Transverse colon (tissue), 4 donors: ENCODE measurements around the gene TBC1D17. TPM values are rescaled to one million over a fixed set of nuclear protein-coding genes. Genes with fewer than 3 reads are reported as not detected.

ENCODE experiments used
- DNase-seq: peaks from one replicate; pipeline ENCODE4 v3.0.0-alpha.2; 2019
- H3K27ac ChIP-seq, 4 donors: fragments of 200-600 bp; sonication (generic); 2 replicates each; pipeline ENCODE4 v1.5.1; 2016 to 2018; ENCODE audit warnings: inconsistent platforms in 4 of 4
- H3K27me3 ChIP-seq: fragments of 200-600 bp; sonication (generic); 2 replicates; pipeline ENCODE4 v1.5.1; 2017; ENCODE audit warnings: inconsistent platforms
- H3K36me3 ChIP-seq, 4 donors: fragments of 200-600 bp; sonication (generic); 2 replicates each; pipeline ENCODE4 v1.5.1; 2017 to 2019; ENCODE audit warnings: inconsistent platforms in 4 of 4
- H3K4me1 ChIP-seq, 4 donors: fragments of 200-600 bp; sonication (generic); 2 replicates each; pipeline ENCODE4 v1.5.1; 2017 to 2020; ENCODE audit warnings: inconsistent platforms in 4 of 4
- H3K4me3 ChIP-seq, 4 donors: fragments of 200-600 bp; sonication (generic); 1 replicate in 1 of 4; 2 replicates in 3 of 4; pipeline versions ENCODE4 v1.5.1 to v1.6.1; 2017 to 2019; ENCODE audit warnings: inconsistent platforms in 4 of 4
- H3K9me3 ChIP-seq, 2 donors: fragments of 200-600 bp; sonication (generic); 2 replicates each; pipeline ENCODE4 v1.5.1; 2017 to 2019; ENCODE audit warnings: inconsistent platforms in 2 of 2
- EP300 ChIP-seq: sonication (generic); formaldehyde crosslinking; IDR thresholded peaks from one replicate; pipeline ENCODE4 v1.6.1; 2017; ENCODE audit warnings: antibody characterized with exemption, low read depth
- POLR2A ChIP-seq: fragments of 450-650 bp; IDR thresholded peaks from one replicate; pipeline ENCODE4 v1.6.1; 2016; ENCODE audit warnings: antibody characterized with exemption, mild to moderate bottlenecking, moderate library complexity
- POLR2AphosphoS5 ChIP-seq, 3 donors: sonication (generic); formaldehyde crosslinking; IDR thresholded peaks; one replicate each; pipeline ENCODE4 v1.6.1; 2016; ENCODE audit warnings: antibody characterized with exemption in 3 of 3
- WGBS, 2 donors: methylation state at CpG; one replicate each; pipeline ENCODE4 v1.1.5; 2018; ENCODE audit warnings: low coverage in 1 of 2; 5-methylcytosine and 5-hydroxymethylcytosine counted together
- in situ Hi-C, 4 donors: fragments of 200-750 bp; cut with MboI; loops; one replicate each; pipeline versions ENCODE4 v1.15.0 to v1.15.1; 2017; ENCODE audit warnings: low sequenced_read_pairs in 3 of 4, low pct_ligation_motif_present in 1 of 4, low pct_unique_long_range_greater_than_20kb in 1 of 4
- intact Hi-C: fragments of 100-400 bp; cut with DNase I; formaldehyde crosslinking; loops from one replicate; pipeline ENCODE4 v1.15.1; 2023; ENCODE audit warnings: low total_unique reads
- total RNA-seq, 4 donors: library from RNA; depleted of rRNA; stranded (reverse); fragments of >200 nt; gene quantifications; one replicate each; pipeline ENCODE4 v1.1.0, GENCODE V29; 2016
- TF ChIP-seq, protein P1 (sequence below), 5 experiments: fragments of 200-600 bp in 3 of 5; fragments of 450-650 bp in 2 of 5; sonication (generic) in 3 of 5; IDR thresholded peaks; 1 replicate in 2 of 5; 2 replicates in 3 of 5; pipeline ENCODE4 v1.5.1; 2016 to 2017; ENCODE audit warnings: antibody characterized with exemption in 5 of 5, inconsistent platforms in 3 of 5, mild to moderate bottlenecking in 2 of 5, moderate library complexity in 1 of 5

TBC1D17 gene
- total RNA-seq, 4 donors from 2014 or later, result 26.4 to 80.8 (median 47.9) TPM

DNA sequence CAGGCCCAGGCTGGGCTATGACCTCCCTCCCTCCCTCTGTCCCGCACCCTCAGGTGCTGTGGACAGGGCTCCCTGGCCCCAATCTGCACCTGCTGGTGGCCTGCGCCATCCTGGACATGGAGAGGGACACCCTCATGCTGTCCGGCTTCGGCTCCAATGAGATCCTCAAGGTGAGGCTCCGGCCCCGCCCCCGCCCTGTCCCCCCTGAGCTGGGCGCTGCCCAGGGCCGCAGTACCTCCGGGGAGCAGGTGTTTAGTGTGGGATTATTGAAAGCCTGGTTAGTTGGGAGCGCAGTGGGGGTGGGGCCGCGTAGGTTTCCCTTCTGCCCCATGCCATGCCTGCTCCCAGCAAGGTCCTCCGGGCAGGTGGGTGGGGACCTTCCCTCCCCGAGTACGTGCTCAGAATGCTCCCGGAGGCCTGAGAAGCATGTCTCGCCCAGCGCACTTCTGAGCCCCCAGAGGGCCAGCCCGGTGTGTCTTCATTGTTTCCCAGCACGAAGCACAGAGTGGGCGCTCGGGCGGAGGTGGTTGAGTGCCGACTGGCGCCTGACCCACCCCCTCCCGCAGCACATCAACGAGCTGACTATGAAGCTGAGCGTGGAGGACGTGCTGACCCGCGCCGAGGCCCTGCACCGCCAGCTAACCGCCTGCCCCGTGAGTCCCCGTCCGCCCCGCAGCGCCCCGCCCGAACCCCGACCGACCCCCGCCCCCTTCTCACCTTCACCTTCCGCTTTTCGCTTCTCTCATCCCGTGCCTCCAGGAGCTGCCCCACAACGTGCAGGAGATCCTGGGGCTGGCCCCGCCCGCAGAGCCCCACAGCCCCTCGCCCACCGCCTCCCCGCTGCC is 10.4 kb downstream of the TBC1D17 start:
- no peak overlapping the region for H3K4me3 ChIP-seq
- peaks cover 9 to 14% (median 11%) of the 10 kb centered on the region in 4 donors for H3K4me1 ChIP-seq
- TF ChIP-seq POLR2A, result no peak
- TF ChIP-seq, protein P1, sequence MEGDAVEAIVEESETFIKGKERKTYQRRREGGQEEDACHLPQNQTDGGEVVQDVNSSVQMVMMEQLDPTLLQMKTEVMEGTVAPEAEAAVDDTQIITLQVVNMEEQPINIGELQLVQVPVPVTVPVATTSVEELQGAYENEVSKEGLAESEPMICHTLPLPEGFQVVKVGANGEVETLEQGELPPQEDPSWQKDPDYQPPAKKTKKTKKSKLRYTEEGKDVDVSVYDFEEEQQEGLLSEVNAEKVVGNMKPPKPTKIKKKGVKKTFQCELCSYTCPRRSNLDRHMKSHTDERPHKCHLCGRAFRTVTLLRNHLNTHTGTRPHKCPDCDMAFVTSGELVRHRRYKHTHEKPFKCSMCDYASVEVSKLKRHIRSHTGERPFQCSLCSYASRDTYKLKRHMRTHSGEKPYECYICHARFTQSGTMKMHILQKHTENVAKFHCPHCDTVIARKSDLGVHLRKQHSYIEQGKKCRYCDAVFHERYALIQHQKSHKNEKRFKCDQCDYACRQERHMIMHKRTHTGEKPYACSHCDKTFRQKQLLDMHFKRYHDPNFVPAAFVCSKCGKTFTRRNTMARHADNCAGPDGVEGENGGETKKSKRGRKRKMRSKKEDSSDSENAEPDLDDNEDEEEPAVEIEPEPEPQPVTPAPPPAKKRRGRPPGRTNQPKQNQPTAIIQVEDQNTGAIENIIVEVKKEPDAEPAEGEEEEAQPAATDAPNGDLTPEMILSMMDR (IDR thresholded peaks at IDR 0.05), result no peak
- no peak for TF ChIP-seq POLR2AphosphoS5 (IDR thresholded peaks at IDR 0.05)
- TF ChIP-seq EP300, result no peak
- intact Hi-C loops, result no loop called here
- WGBS, 2 donors, result 84% methylated on average over 37 of the region's 54 CpGs; no CpG with 5 or more reads in 1 of the 2 donors
- in situ Hi-C loops, result no loop called here
- no peak for DNase-seq
- H3K27ac ChIP-seq, result no peak overlapping the region
- no peaks in the 10 kb centered on the region for H3K9me3 ChIP-seq
- no peaks in the 10 kb centered on the region for H3K27me3 ChIP-seq
- H3K36me3 ChIP-seq, result peaks cover 0 to 22% (median 12%) of the 10 kb centered on the region in 4 donors

DNA sequence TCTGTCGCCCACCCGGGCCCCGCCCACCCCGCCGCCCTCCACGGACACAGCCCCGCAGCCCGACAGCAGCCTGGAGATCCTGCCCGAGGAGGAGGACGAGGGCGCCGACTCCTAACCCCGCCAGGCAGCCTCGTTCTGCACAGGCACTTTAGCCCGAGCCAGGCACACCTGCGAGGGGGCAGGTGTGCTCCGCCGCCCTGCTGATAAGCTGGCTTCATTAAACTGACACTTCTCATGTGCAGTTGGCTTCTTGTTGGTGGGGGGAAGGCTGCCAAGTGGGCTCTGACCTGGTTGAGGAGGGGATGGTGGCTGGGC is 11.0 kb downstream of the TBC1D17 start:
- H3K9me3 ChIP-seq, result no peaks in the 10 kb centered on the region
- intact Hi-C loops (no loop called here), in situ Hi-C loops (no loop called here)
- H3K36me3 ChIP-seq, result peaks cover 0 to 16% (median 8%) of the 10 kb centered on the region in 4 donors
- no peak overlapping the region for H3K4me3 ChIP-seq
- WGBS, 2 donors, result 76% methylated on average over 18 of the region's 18 CpGs; no CpG with 5 or more reads in 1 of the 2 donors
- no peaks in the 10 kb centered on the region for H3K27me3 ChIP-seq
- peaks cover 9 to 14% (median 11%) of the 10 kb centered on the region in 4 donors for H3K4me1 ChIP-seq
- TF ChIP-seq EP300 (no peak), POLR2A (no peak), POLR2AphosphoS5 (IDR thresholded peaks at IDR 0.05) (no peak)
- TF ChIP-seq, protein P1 (IDR thresholded peaks at IDR 0.05), result no peak
- no peak for DNase-seq
- H3K27ac ChIP-seq, result no peak overlapping the region

DNA sequence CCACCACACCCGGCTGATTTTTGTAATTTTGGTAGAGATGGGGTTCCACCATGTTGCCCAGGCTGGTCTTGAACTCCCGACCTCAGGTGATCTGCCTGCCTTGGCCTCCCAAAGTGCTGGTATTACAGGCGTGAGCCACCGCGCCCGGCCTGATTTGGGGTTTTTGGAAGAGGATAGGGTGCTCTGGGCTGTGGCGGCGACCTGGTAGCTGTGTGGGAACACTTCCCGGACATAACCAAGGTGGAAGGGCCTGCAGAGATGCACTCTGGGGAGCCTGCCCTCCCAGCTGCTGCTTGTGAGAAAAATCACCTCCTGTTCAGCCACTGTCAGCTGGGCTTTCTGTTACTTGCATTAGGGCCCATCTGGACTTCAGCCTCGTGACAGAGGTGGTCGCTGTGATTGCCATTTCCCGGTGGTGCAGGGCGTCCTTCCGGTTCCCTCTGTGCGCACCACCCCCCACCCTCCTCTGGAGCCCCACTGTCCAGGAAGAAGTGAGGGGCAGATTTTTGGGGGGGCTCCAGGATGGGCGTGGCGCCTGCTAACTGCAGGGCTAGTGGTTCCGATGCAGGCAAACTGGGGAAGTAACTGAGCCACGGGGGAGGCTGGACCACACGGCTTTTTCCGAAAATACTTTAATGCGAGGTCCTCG is 11.7 kb downstream of the TBC1D17 start:
- intact Hi-C loops, result no loop called here
- Histone ChIP-seq H3K36me3 (peaks cover 0 to 9% (median 4%) of the 10 kb centered on the region in 4 donors), H3K27ac (no peak overlapping the region), H3K27me3 (no peaks in the 10 kb centered on the region), H3K4me3 (no peak overlapping the region), H3K4me1 (peaks cover 9 to 14% (median 11%) of the 10 kb centered on the region in 4 donors), H3K9me3 (no peaks in the 10 kb centered on the region)
- no peak for DNase-seq
- TF ChIP-seq, protein P1 (IDR thresholded peaks at IDR 0.05), result no peak
- no peak for TF ChIP-seq POLR2A
- TF ChIP-seq POLR2AphosphoS5 (IDR thresholded peaks at IDR 0.05), result no peak
- no peak for TF ChIP-seq EP300
- WGBS, 2 donors, result 80 to 94% methylated on average over 1 to 23 of the region's 23 CpGs
- in situ Hi-C loops, result no loop called here

DNA sequence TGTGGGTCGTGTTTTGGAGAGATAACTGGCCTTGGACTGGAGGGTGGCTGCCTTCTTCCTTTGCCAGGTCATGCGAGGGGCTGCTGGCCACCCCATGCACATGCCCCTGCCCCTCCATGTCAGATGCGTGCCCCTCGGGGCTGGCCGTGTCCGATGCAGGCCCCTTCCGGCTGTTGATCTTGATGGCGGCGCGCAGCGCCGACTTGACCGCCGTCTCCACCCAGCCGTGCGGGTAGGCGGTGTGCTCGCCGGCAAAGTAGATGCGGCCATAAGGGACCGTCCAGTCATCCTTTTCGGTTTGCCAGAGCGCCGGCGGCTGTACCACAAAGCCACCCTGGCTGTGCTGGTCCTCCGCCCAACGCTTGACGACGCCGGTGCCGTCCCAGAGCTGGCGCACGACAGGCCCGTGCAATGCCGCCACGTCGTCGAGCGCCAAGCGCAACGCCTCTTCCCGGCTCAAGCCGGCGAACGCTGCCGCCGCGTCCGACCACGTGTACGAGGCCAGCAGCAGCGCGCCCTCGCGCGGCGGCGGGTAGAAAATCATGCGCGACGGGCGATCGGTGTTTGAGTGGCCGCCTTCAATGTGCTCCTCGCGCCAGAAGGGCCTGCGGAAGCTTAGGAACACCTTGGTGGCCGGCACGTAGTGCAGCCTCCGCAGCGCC is 12.3 kb downstream of the TBC1D17 start:
- Histone ChIP-seq H3K27ac (peak overlapping the region in 3 of 4 donors; percentile 18 to 47 (median 30)), H3K4me1 (peaks cover 9 to 14% (median 11%) of the 10 kb centered on the region in 4 donors), H3K4me3 (peak overlapping the region in 3 of 4 donors; percentile 2 to 44 (median 32)), H3K27me3 (no peaks in the 10 kb centered on the region), H3K36me3 (peaks cover 0 to 3% (median 1%) of the 10 kb centered on the region in 4 donors), H3K9me3 (no peaks in the 10 kb centered on the region)
- intact Hi-C loops (no loop called here), in situ Hi-C loops (no loop called here)
- peak; percentile 11 for TF ChIP-seq POLR2A
- TF ChIP-seq EP300, result no peak
- TF ChIP-seq POLR2AphosphoS5 (IDR thresholded peaks at IDR 0.05), result peak in 1 of 3 donors; percentile 29
- TF ChIP-seq, protein P1 (IDR thresholded peaks at IDR 0.05), result peak; percentile 66 to 84 (median 74)
- WGBS, 2 donors, result 43% methylated on average over 54 of the region's 71 CpGs; no CpG with 5 or more reads in 1 of the 2 donors
- DNase-seq, result peak; percentile 71
